ENCODE results near the gene SLC40A1. TPM values are rescaled to one million over a fixed set of nuclear protein-coding genes. Genes with fewer than 3 reads are reported as not detected.
"Not testable (repeated sequence)": the region's sequence is repeated elsewhere in the genome, so short reads cannot be mapped to it uniquely, and the experiment has no call there.

Gene SLC40A1
- total and polyA plus RNA-seq, 2 of the 8 experiments (the other 6 are each of a cell fraction or from before 2014, with no cell fraction given) = 0.03 TPM; not detected in 1

DNA sequence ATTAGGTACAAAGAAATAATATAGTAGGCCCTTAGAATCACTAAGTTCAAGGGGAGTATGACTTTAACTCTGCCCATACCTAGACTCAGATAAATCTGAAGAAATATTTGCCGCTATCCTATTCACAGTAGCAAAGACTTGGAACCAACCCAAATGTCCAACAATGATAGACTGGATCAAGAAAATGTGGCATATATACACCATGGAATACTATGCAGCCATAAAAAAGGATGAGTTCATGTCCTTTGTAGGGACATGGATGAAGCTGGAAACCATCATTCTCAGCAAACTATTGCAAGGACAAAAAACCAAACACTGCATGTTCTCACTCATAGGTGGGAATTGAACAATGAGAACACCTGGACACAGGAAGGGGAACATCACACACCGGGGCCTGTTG lies 21.1 kb upstream of the SLC40A1 start:
- H4K8ac ChIP-seq (ENCODE audit: extremely low read depth, insufficient read depth, low read length); H2AFZ ChIP-seq (ENCODE audit: low read length): not testable (repeated sequence)

More for the DNA sequence above, 21.1 kb upstream of the SLC40A1 start:
- H2BK20ac ChIP-seq (ENCODE audit: low read length); FAIRE-seq; H3K56ac ChIP-seq (replicated peaks; ENCODE audit: insufficient read length, low read depth, low read length); H4K20me1 ChIP-seq (replicated peaks in 1 of 2; ENCODE audit: control insufficient read depth in 1 of 2, insufficient read depth in 2 of 2, low read length in 2 of 2); H4K91ac ChIP-seq (replicated peaks; ENCODE audit: insufficient read length, low read length); DNase-seq (ENCODE audit: low read depth in 1 of 2, low spot score in 2 of 2); H3K23ac ChIP-seq (ENCODE audit: insufficient read length); H3K23me2 ChIP-seq (ENCODE audit: low read depth, low read length); H3K14ac ChIP-seq (ENCODE audit: insufficient read length); H2BK15ac ChIP-seq (ENCODE audit: low read length); H2BK120ac ChIP-seq (replicated peaks; ENCODE audit: low read depth, low read length); H3K27me3 ChIP-seq (replicated peaks in 1 of 4; ENCODE audit: control insufficient read depth in 3 of 4, extremely low read depth in 1 of 4, insufficient read depth in 3 of 4, low read length in 3 of 4); H3K36me3 ChIP-seq (ENCODE audit: control insufficient read depth in 2 of 4, insufficient read depth in 4 of 4, low read length in 3 of 4); POLR2A ChIA-PET (ENCODE audit: partially characterized antibody); H2AK5ac ChIP-seq (ENCODE audit: low read depth, low read length); H3K4me1 ChIP-seq (replicated peaks in 1 of 4; ENCODE audit: control insufficient read depth in 3 of 4, insufficient read depth in 4 of 4, low read length in 3 of 4); H4K5ac ChIP-seq (ENCODE audit: insufficient read length, low read depth, low read length); H3K4ac ChIP-seq (replicated peaks; ENCODE audit: insufficient read length, low read depth, low read length); H3K4me2 ChIP-seq (ENCODE audit: insufficient read depth in 1 of 2, low read depth in 2 of 2, low read length in 2 of 2); H2BK12ac ChIP-seq (ENCODE audit: low read depth, low read length); H3K79me1 ChIP-seq (ENCODE audit: low read depth, low read length); H3K9ac ChIP-seq (replicated peaks in 1 of 4; ENCODE audit: extremely low read depth in 1 of 4, low read depth in 3 of 4, low read length in 3 of 4); H3K9me3 ChIP-seq (ENCODE audit: insufficient read depth in 2 of 2, low read depth in 1 of 2, low read length in 1 of 2); H3K27ac ChIP-seq (ENCODE audit: low read depth, low read length); H3K4me3 ChIP-seq (ENCODE audit: extremely low read depth in 1 of 4, insufficient read depth in 2 of 4, low read depth in 3 of 4, low read length in 4 of 4); H3K79me2 ChIP-seq (ENCODE audit: control insufficient read depth in 1 of 2, insufficient read depth in 2 of 2, low read length in 2 of 2); H3K18ac ChIP-seq (ENCODE audit: extremely low read depth, low read length); H2BK5ac ChIP-seq (ENCODE audit: low read depth, low read length): not testable (repeated sequence)
- WGBS, 2 experiments (ENCODE audit: extremely low coverage in 1 of 2, insufficient coverage in 1 of 2, insufficient read length in 1 of 2, insufficient replicate concordance in 2 of 2, low coverage in 1 of 2, low lambda C conversion rate in 2 of 2, missing lambda C conversion rate in 1 of 2) = 90% methylated on average over 2 of the region's 2 CpGs; no CpG with 5 or more reads in 1 of the 2 experiments
- CTCF ChIA-PET (ENCODE audit: partially characterized antibody) = interaction anchor here (1.1 kb wide), 1 partner anchor 31 kb away, joined by 4 read pairs; no protein-coding TSS in a partner anchor

All from H1 (cell line).